OCI-LY1 (cell line): ENCODE measurements around the gene FGF14.

ENCODE experiments used
- H2AFZ ChIP-seq: fragments of 200-600 bp; sonication (generic), shearing (Covaris generic); 2 replicates; pipeline ENCODE4 v1.6.0; 2014; ENCODE audit warnings: antibody characterized with exemption, mild to moderate bottlenecking, low read length
- H3F3A ChIP-seq: fragments of 200-600 bp; sonication (generic), shearing (Covaris generic); 2 replicates; pipeline ENCODE4 v1.6.0; 2014; ENCODE audit warnings: mild to moderate bottlenecking, antibody characterized with exemption, low read length, moderate library complexity; ENCODE audit not compliant: insufficient read depth
- H3K27ac ChIP-seq: fragments of 200-600 bp; sonication (generic); 2 replicates; pipeline ENCODE4 v1.5.1; 2014; ENCODE audit warnings: low read length, mixed run types, mild to moderate bottlenecking, low read depth; ENCODE audit not compliant: poor library complexity, severe bottlenecking
- H3K27me3 ChIP-seq: fragments of 200-600 bp; sonication (generic); 2 replicates; pipeline ENCODE4 v1.6.0; 2014; ENCODE audit warnings: antibody characterized with exemption, mild to moderate bottlenecking, low read length, moderate library complexity; ENCODE audit not compliant: insufficient read depth
- H3K36me3 ChIP-seq: fragments of 200-600 bp; sonication (generic); 2 replicates; pipeline ENCODE4 v1.6.1; 2014; ENCODE audit warnings: mild to moderate bottlenecking, antibody characterized with exemption, low read length, moderate library complexity, mixed read lengths; ENCODE audit not compliant: insufficient read depth
- H3K4me1 ChIP-seq: fragments of 200-600 bp; sonication (generic); 2 replicates; pipeline ENCODE4 v1.5.1; 2014; ENCODE audit warnings: mild to moderate bottlenecking, low read length, moderate library complexity; ENCODE audit not compliant: insufficient read depth, severe bottlenecking
- H3K4me2 ChIP-seq: fragments of 200-600 bp; sonication (generic), shearing (Covaris generic); 2 replicates; pipeline ENCODE4 v1.6.1; 2014; ENCODE audit warnings: low read length
- H3K4me3 ChIP-seq: fragments of 200-600 bp; sonication (generic); 2 replicates; pipeline ENCODE4 v1.5.1; 2014; ENCODE audit warnings: low read length, low read depth, mild to moderate bottlenecking, mixed read lengths; ENCODE audit not compliant: poor library complexity, severe bottlenecking
- H3K79me2 ChIP-seq: fragments of 200-600 bp; shearing (Covaris generic); 2 replicates; pipeline ENCODE4 v1.6.1; 2016; ENCODE audit warnings: mixed run types, low read length, mixed read lengths; ENCODE audit not compliant: insufficient read depth
- H3K9ac ChIP-seq: fragments of 200-600 bp; sonication (generic), shearing (Covaris generic); 2 replicates; pipeline ENCODE4 v1.6.1; 2014; ENCODE audit warnings: mild to moderate bottlenecking, low read length, mixed read lengths
- H3K9me2 ChIP-seq: fragments of 200-600 bp; sonication (generic), shearing (Covaris generic); 2 replicates; pipeline ENCODE4 v1.6.1; 2014; ENCODE audit warnings: low read depth, mild to moderate bottlenecking, low read length, mixed read lengths
- H3K9me3 ChIP-seq: fragments of 200-600 bp; shearing (Covaris generic); 2 replicates; pipeline ENCODE4 v1.6.1; 2014; ENCODE audit warnings: low read length, mixed read lengths
- H4K20me1 ChIP-seq: fragments of 200-600 bp; sonication (generic), shearing (Covaris generic); 2 replicates; pipeline ENCODE4 v1.6.0; 2016; ENCODE audit warnings: mild to moderate bottlenecking, low read length; ENCODE audit not compliant: insufficient read depth
- CTCF ChIP-seq: fragments of 200-600 bp; sonication (generic), shearing (Covaris generic); IDR thresholded peaks from 2 replicates; pipeline ENCODE4 v1.5.1; 2017; ENCODE audit warnings: mild to moderate bottlenecking, antibody characterized with exemption, low read length, moderate library complexity, mixed read lengths
- EZH2 ChIP-seq: fragments of 200-600 bp; sonication (generic), shearing (Covaris generic); IDR thresholded peaks from 2 replicates; pipeline ENCODE4 v1.8.0; 2017; ENCODE audit warnings: borderline replicate concordance, mixed run types, mild to moderate bottlenecking, antibody characterized with exemption, low read length, moderate library complexity, mixed read lengths

The FGF14 gene

GRCh38 chr13:101939370-101939769 lies 462.5 kb downstream of the FGF14 start:
- Histone ChIP-seq H3K4me1 (no peaks in the 10 kb centered on the region), H3K27ac (no peak overlapping the region), H3K79me2 (no peaks in the 10 kb centered on the region), H3K4me3 (no peak overlapping the region), H4K20me1 (no peaks in the 10 kb centered on the region), H3K9me3 (no peaks in the 10 kb centered on the region), H3K27me3 (no peaks in the 10 kb centered on the region), H3K9ac (no peak overlapping the region), H3K9me2 (no peaks in the 10 kb centered on the region), H2AFZ (no peak overlapping the region), H3F3A (no peaks in the 10 kb centered on the region), H3K36me3 (no peaks in the 10 kb centered on the region), H3K4me2 (no peak overlapping the region)
- TF ChIP-seq EZH2, result no peak

- TF ChIP-seq EZH2, result no peak
- no peak for TF ChIP-seq CTCF
- no peaks in the 10 kb centered on the region for H3K36me3 ChIP-seq
- H3F3A ChIP-seq, result no peaks in the 10 kb centered on the region
- H3K79me2 ChIP-seq, result no peaks in the 10 kb centered on the region
- no peak overlapping the region for H3K4me2 ChIP-seq
- H2AFZ ChIP-seq, result no peak overlapping the region
- no peaks in the 10 kb centered on the region for H3K27me3 ChIP-seq
- no peaks in the 10 kb centered on the region for H3K4me1 ChIP-seq
- no peaks in the 10 kb centered on the region for H3K9me3 ChIP-seq
- no peaks in the 10 kb centered on the region for H4K20me1 ChIP-seq
- H3K27ac ChIP-seq, result no peak overlapping the region
- no peak overlapping the region for H3K4me3 ChIP-seq
- H3K9me2 ChIP-seq, result no peaks in the 10 kb centered on the region
- no peak overlapping the region for H3K9ac ChIP-seq
Measured at GRCh38 chr13:101935828-101936227, 466.0 kb downstream of the FGF14 start.

DNA sequence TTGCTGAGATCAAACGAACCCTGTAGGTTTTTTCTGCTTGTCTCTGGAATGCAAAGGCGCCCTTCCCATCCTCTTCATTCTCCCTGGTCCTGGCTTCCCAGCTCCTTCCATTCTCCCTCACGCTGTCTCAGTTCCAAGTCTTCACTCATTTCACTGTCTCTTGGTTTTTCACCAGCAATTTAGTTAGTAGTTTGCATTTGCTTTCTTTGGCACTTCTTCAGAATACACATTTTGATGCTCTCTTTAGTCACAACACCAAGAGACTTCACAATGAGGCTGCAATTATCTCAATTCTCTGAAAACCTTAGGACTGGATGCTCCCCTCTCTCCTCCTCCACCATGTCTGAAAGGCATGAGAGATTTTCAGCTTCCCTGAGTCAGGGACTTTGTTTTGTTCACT lies 470.7 kb downstream of the FGF14 start:
- TF ChIP-seq EZH2 (no peak), CTCF (no peak)
- Histone ChIP-seq H3F3A (no peaks in the 10 kb centered on the region), H3K9me2 (no peaks in the 10 kb centered on the region), H3K9ac (no peak overlapping the region), H3K9me3 (no peaks in the 10 kb centered on the region), H3K4me1 (no peaks in the 10 kb centered on the region), H2AFZ (no peak overlapping the region), H3K4me3 (no peak overlapping the region), H3K27me3 (no peaks in the 10 kb centered on the region), H3K4me2 (no peak overlapping the region), H3K27ac (no peak overlapping the region), H4K20me1 (no peaks in the 10 kb centered on the region), H3K36me3 (no peaks in the 10 kb centered on the region), H3K79me2 (no peaks in the 10 kb centered on the region)

- no peaks in the 10 kb centered on the region for H4K20me1 ChIP-seq
- no peaks in the 10 kb centered on the region for H3K9me3 ChIP-seq
- no peaks in the 10 kb centered on the region for H3K27me3 ChIP-seq
- H3K9me2 ChIP-seq, result no peaks in the 10 kb centered on the region
- TF ChIP-seq EZH2 (no peak), CTCF (no peak)
- H3K4me1 ChIP-seq, result no peaks in the 10 kb centered on the region
- H3K9ac ChIP-seq, result no peak overlapping the region
- H3K36me3 ChIP-seq, result no peaks in the 10 kb centered on the region
- no peaks in the 10 kb centered on the region for H3K79me2 ChIP-seq
- H3K27ac ChIP-seq, result no peak overlapping the region
- H2AFZ ChIP-seq, result no peak overlapping the region
- no peaks in the 10 kb centered on the region for H3F3A ChIP-seq
- no peak overlapping the region for H3K4me3 ChIP-seq
- H3K4me2 ChIP-seq, result no peak overlapping the region
Measured at GRCh38 chr13:101930331-101930730, 471.5 kb downstream of the FGF14 start.
